Loucy (cell line): Measurements from ENCODE around the gene ZMYM1.

ENCODE experiments used
- H2AFZ ChIP-seq: fragments of 200-600 bp; sonication (generic); 2 replicates; pipeline ENCODE4 v1.6.0; 2016; ENCODE audit warnings: antibody characterized with exemption, mild to moderate bottlenecking, low read length, moderate library complexity
- H3F3A ChIP-seq: fragments of 200-600 bp; 2 replicates; pipeline ENCODE4 v1.6.0; 2016; ENCODE audit warnings: antibody characterized with exemption, low read depth, mild to moderate bottlenecking
- H3K27me3 ChIP-seq: fragments of 200-600 bp; sonication (generic); 2 replicates; pipeline ENCODE4 v1.6.1; 2014; ENCODE audit warnings: low read length, mild to moderate bottlenecking; ENCODE audit not compliant: insufficient read depth, poor library complexity, severe bottlenecking
- H3K36me3 ChIP-seq: fragments of 200-600 bp; sonication (generic); 2 replicates; pipeline ENCODE4 v1.6.1; 2016; ENCODE audit warnings: low read length; ENCODE audit not compliant: insufficient read depth
- H3K4me1 ChIP-seq: fragments of 200-600 bp; sonication (generic); 2 replicates; pipeline ENCODE4 v1.5.1; 2014; ENCODE audit warnings: low read length, mild to moderate bottlenecking; ENCODE audit not compliant: insufficient read depth, poor library complexity, severe bottlenecking
- H3K4me2 ChIP-seq: fragments of 200-600 bp; sonication (generic); 2 replicates; pipeline ENCODE4 v1.6.0; 2014; ENCODE audit warnings: antibody characterized with exemption, low read length, low read depth, mild to moderate bottlenecking; ENCODE audit not compliant: poor library complexity, severe bottlenecking
- H3K4me3 ChIP-seq: fragments of 200-600 bp; sonication (generic); 2 replicates; pipeline ENCODE4 v1.5.1; 2014; ENCODE audit warnings: low read length, mild to moderate bottlenecking, mixed read lengths; ENCODE audit not compliant: poor library complexity, severe bottlenecking
- H3K79me2 ChIP-seq: fragments of 200-600 bp; sonication (generic); 2 replicates; pipeline ENCODE4 v1.6.1; 2014; ENCODE audit warnings: low read length; ENCODE audit not compliant: insufficient read depth
- H3K9ac ChIP-seq: fragments of 200-600 bp; sonication (generic); 2 replicates; pipeline ENCODE4 v1.6.0; 2014; ENCODE audit warnings: mild to moderate bottlenecking, low read depth, low read length, moderate library complexity; ENCODE audit not compliant: poor library complexity, severe bottlenecking
- H3K9me2 ChIP-seq: fragments of 200-600 bp; sonication (generic); replicated peaks from 2 replicates; pipeline ENCODE4 v1.6.1; 2016; ENCODE audit warnings: low read depth, low read length, mixed read lengths
- H3K9me3 ChIP-seq: fragments of 200-600 bp; sonication (generic); 2 replicates; pipeline ENCODE4 v1.6.1; 2014; ENCODE audit warnings: mild to moderate bottlenecking, antibody characterized with exemption, low read length, low read depth; ENCODE audit not compliant: insufficient read depth
- H4K20me1 ChIP-seq: fragments of 200-600 bp; sonication (generic); 2 replicates; pipeline ENCODE4 v1.6.0; 2014; ENCODE audit warnings: antibody characterized with exemption, low read length, mild to moderate bottlenecking; ENCODE audit not compliant: insufficient read depth, poor library complexity, severe bottlenecking
- EZH2phosphoT487 ChIP-seq: fragments of 200-600 bp; IDR thresholded peaks from 2 replicates; pipeline ENCODE4 v1.6.1; 2018; ENCODE audit warnings: antibody characterized with exemption, mild to moderate bottlenecking, moderate library complexity, borderline replicate concordance
- TF ChIP-seq, protein P1 (sequence below): fragments of 200-600 bp; sonication (generic); conservative IDR thresholded peaks from 2 replicates; pipeline ENCODE4 v1.5.1; 2014; ENCODE audit warnings: mild to moderate bottlenecking, antibody characterized with exemption, low read length

The ZMYM1 gene

DNA sequence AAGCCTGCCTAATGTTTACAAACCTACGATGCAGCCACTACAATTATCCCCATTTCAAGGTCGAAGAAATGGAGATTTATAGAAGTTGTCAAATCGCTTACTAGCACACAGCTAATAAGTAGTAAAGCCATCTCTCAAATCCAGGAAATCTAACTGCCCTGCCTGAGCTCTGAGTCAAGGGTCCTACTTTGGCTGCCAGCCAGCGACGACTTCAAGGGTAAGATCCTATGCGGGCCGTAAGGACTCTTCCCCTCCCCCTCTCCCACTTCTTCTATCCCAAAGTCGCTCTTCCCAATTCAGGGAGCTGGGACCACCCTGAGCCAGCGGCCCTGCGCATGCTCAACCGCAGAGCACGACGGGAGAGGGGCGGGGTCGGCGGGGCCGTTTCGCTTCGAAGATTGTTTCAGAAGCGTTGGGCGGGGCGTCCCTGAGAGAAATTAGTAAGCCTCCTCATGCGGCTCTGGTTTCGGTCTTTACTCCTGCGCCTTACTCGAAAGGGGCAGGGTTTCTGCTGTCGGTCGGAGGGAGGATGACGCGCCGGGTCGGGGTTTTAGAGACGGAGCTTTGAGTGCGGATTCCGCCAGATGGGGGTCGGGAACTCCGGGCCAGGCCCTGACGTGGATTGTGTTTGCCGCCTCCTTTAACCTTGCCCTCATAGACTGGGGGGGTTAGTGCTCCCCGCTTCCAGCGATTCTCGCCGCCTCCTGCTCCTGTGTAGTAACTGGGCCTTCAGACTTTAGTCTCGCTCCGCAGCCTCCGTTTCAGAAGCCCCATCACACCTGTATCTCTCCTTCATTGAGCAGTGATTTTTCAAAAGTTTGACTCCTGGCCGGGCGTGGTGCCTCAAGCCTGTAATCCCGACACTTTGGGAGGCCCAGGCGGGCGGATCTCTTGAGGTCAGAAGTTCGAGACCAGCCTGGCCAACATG lies at the start of gene ZMYM1:
Gene ZMYM1 (plus strand): TSS at position 383 of the 928 bp plus-strand sequence. CDS start 14,603 bp downstream, outside the sequence.
- H3K9me3 ChIP-seq, result no peaks in the 10 kb centered on the region
- TF ChIP-seq EZH2phosphoT487, result no peak
- TF ChIP-seq, protein P1, sequence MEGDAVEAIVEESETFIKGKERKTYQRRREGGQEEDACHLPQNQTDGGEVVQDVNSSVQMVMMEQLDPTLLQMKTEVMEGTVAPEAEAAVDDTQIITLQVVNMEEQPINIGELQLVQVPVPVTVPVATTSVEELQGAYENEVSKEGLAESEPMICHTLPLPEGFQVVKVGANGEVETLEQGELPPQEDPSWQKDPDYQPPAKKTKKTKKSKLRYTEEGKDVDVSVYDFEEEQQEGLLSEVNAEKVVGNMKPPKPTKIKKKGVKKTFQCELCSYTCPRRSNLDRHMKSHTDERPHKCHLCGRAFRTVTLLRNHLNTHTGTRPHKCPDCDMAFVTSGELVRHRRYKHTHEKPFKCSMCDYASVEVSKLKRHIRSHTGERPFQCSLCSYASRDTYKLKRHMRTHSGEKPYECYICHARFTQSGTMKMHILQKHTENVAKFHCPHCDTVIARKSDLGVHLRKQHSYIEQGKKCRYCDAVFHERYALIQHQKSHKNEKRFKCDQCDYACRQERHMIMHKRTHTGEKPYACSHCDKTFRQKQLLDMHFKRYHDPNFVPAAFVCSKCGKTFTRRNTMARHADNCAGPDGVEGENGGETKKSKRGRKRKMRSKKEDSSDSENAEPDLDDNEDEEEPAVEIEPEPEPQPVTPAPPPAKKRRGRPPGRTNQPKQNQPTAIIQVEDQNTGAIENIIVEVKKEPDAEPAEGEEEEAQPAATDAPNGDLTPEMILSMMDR, result no peak
- peak within 1 kb of the TSS; percentile 99 for H3K4me2 ChIP-seq
- H3K27me3 ChIP-seq, result no peaks in the 10 kb centered on the region
- peak within 1 kb of the TSS; percentile 88 for H3K4me3 ChIP-seq
- peaks cover 49% of the 10 kb centered on the region for H3K79me2 ChIP-seq
- peak within 1 kb of the TSS; percentile 92 for H2AFZ ChIP-seq
- no peaks in the 10 kb centered on the region for H3K36me3 ChIP-seq
- H3K9me2 ChIP-seq, result no peaks in the 10 kb centered on the region
- peaks cover 43% of the 10 kb centered on the region for H3K4me1 ChIP-seq
- H3F3A ChIP-seq, result no peaks in the 10 kb centered on the region
- peak within 1 kb of the TSS; percentile 87 for H3K9ac ChIP-seq
- H4K20me1 ChIP-seq, result peaks cover 4% of the 10 kb centered on the region

- peak overlapping the region; percentile 96 for H3K9ac ChIP-seq
- peak overlapping the region; percentile 85 for H3K4me3 ChIP-seq
- H3K4me2 ChIP-seq, result peak overlapping the region; percentile 90
Measured at GRCh38 chr1:35029761-35030160, 49.4 kb upstream of the ZMYM1 start.

DNA sequence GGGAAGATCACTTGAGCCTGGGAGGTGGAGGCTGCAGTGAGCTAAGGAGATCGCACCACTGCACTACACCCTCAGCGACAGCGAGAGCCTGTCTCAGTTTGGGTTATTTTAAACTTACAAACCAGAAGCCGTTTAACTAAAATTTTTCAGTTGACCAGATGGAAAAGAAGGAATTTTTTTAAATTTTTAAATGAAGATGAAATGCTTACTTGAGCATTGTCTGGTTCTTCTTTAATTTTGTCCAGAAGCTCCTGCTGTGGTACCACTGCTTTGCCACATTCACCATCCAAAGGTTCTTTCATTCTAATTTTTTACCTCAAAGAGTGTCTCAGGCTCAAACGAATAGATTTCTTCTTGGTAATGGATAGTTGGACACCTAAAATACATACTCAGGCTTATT lies 48.8 kb upstream of the ZMYM1 start:
- Histone ChIP-seq H3K4me2 (peak overlapping the region; percentile 90), H3K9me3 (peaks cover 17% of the 10 kb centered on the region), H3K9me2 (no peaks in the 10 kb centered on the region), H3K36me3 (no peaks in the 10 kb centered on the region; the same call in 1 of the 2 replicates), H3K9ac (peak overlapping the region; percentile 96), H3F3A (no peaks in the 10 kb centered on the region), H3K79me2 (peaks cover 59% of the 10 kb centered on the region), H2AFZ (no peak overlapping the region), H3K27me3 (peaks cover 6% of the 10 kb centered on the region), H3K4me3 (peak overlapping the region; percentile 85), H4K20me1 (peaks cover 11% of the 10 kb centered on the region), H3K4me1 (peaks cover 41% of the 10 kb centered on the region)
- TF ChIP-seq, protein P1, result no peak
- no peak for TF ChIP-seq EZH2phosphoT487

More at GRCh38 chr1:35029761-35030160, 49.4 kb upstream of the ZMYM1 start:
- Histone ChIP-seq H3K9me2 (no peaks in the 10 kb centered on the region), H3K27me3 (peaks cover 6% of the 10 kb centered on the region), H3K4me1 (peaks cover 44% of the 10 kb centered on the region), H2AFZ (no peak overlapping the region), H3K79me2 (peaks cover 65% of the 10 kb centered on the region), H3K36me3 (no peaks in the 10 kb centered on the region; the same call in 1 of the 2 replicates), H3K9me3 (peaks cover 17% of the 10 kb centered on the region), H3F3A (no peaks in the 10 kb centered on the region), H4K20me1 (peaks cover 11% of the 10 kb centered on the region)
- TF ChIP-seq, protein P1, result no peak
- no peak for TF ChIP-seq EZH2phosphoT487
